T-cell (primary cell): ENCODE measurements around the gene HACD1. TPM values are rescaled to one million over a fixed set of nuclear protein-coding genes. Genes with fewer than 3 reads are reported as not detected.
"Not testable (repeated sequence)": the region's sequence is repeated elsewhere in the genome, so short reads cannot be mapped to it uniquely, and the experiment has no call there.

Experiments used
- ATAC-seq, 4 experiments: fragments of 200-7000 bp in 3 of 4; fragments of 150-1000 bp in 1 of 4; cut with Tn5 transposase; replicated peaks in 1 of 4; 1 replicate in 3 of 4; 2 replicates in 1 of 4; pipeline ENCODE4 v1.10.0; 2021; ENCODE audit warnings: moderate library complexity in 3 of 4, mild to moderate bottlenecking in 2 of 4, moderate number of reproducible peaks in 1 of 4
- CTCF ChIA-PET, 2 donors: fragments of 300-600 bp; sonication (Branson Sonifier 250); formaldehyde crosslinking; loops; one replicate each; lab custom pipeline; 2022; ENCODE audit warnings: antibody characterized with exemption in 2 of 2; lab: Charles Lee
- POLR2A ChIA-PET, 2 donors: fragments of 300-600 bp; sonication (Branson Sonifier 250); formaldehyde crosslinking; loops; one replicate each; lab custom pipeline; 2022; ENCODE audit warnings: antibody characterized with exemption in 2 of 2; lab: Charles Lee
- DNase-seq, 35 experiments: peaks; one replicate each; pipeline versions ENCODE4 v3.0.0 to v3.0.0-alpha.2; 2013 to 2023
- H3K27ac ChIP-seq: one replicate; pipeline ENCODE4 v1.5.1; 2013; ENCODE audit warnings: low read length
- H3K27me3 ChIP-seq, 2 experiments: replicated peaks in 1 of 2; 1 replicate in 1 of 2; 2 replicates in 1 of 2; pipeline versions ENCODE4 v1.6.1 to v1.7.0; 2013; ENCODE audit warnings: low read length in 1 of 2, mixed read lengths in 1 of 2; ENCODE audit not compliant: control insufficient read depth in 2 of 2, insufficient read depth in 2 of 2; ENCODE audit errors: extremely low read depth in 1 of 2
- H3K36me3 ChIP-seq, 2 donors: 1 replicate in 1 of 2; 2 replicates in 1 of 2; pipeline versions ENCODE4 v1.6.1 to v1.7.0; 2013; ENCODE audit warnings: low read length in 1 of 2; ENCODE audit not compliant: control insufficient read depth in 2 of 2, insufficient read depth in 1 of 2; ENCODE audit errors: extremely low read depth in 1 of 2
- H3K4me1 ChIP-seq, 2 experiments: 1 replicate in 1 of 2; 2 replicates in 1 of 2; pipeline versions ENCODE4 v1.6.1 to v1.7.0; 2013; ENCODE audit warnings: low read length in 2 of 2, mixed read lengths in 1 of 2; ENCODE audit not compliant: insufficient read depth in 2 of 2, control insufficient read depth in 1 of 2; ENCODE audit errors: extremely low read depth in 1 of 2
- H3K4me3 ChIP-seq, 2 donors: 1 replicate in 1 of 2; 2 replicates in 1 of 2; pipeline versions ENCODE4 v1.5.1 to v1.7.0; 2013; ENCODE audit warnings: mild to moderate bottlenecking in 2 of 2, low read length in 1 of 2, moderate library complexity in 1 of 2; ENCODE audit not compliant: control insufficient read depth in 1 of 2; ENCODE audit errors: extremely low read depth in 1 of 2
- H3K9me3 ChIP-seq: 2 replicates; pipeline ENCODE4 v1.7.0; 2013
- H3K27ac Mint-ChIP-seq, 2 donors: one replicate each; pipeline ENCODE4 v1.8.0; 2020 to 2021; ENCODE audit warnings: mild to moderate bottlenecking in 2 of 2, mixed read lengths in 2 of 2
- H3K27me3 Mint-ChIP-seq, 2 donors: one replicate each; pipeline ENCODE4 v1.8.0; 2021 to 2022; ENCODE audit warnings: mixed read lengths in 2 of 2
- H3K36me3 Mint-ChIP-seq: one replicate; pipeline ENCODE4 v1.8.0; 2021; ENCODE audit warnings: mixed read lengths
- H3K4me1 Mint-ChIP-seq, 3 donors: one replicate each; pipeline ENCODE4 v1.8.0; 2020 to 2022; ENCODE audit warnings: mixed read lengths in 3 of 3, mild to moderate bottlenecking in 1 of 3
- H3K4me3 Mint-ChIP-seq, 3 donors: one replicate each; pipeline ENCODE4 v1.8.0; 2020 to 2022; ENCODE audit warnings: mild to moderate bottlenecking in 3 of 3, mixed read lengths in 3 of 3, moderate library complexity in 3 of 3
- H3K9me3 Mint-ChIP-seq, 3 donors: one replicate each; pipeline ENCODE4 v1.8.0; 2020 to 2022; ENCODE audit warnings: mixed read lengths in 3 of 3
- WGBS: methylation state at CpG from one replicate; pipeline ENCODE4 v1.1.5; 2013; ENCODE audit warnings: missing lambda C conversion rate; ENCODE audit not compliant: insufficient coverage; 5-methylcytosine and 5-hydroxymethylcytosine counted together
- total RNA-seq, 35 experiments: library from RNA in 6 of 35; stranded (reverse) in 6 of 35; fragments of 120-200 nt in 1 of 35; gene quantifications; one replicate each; pipeline versions ENCODE4 v1.2.1 to v1.2.4 and lab custom pipeline; 2013 to 2026

The HACD1 gene
- total RNA-seq, 5 donors from 2014 or later (not counting 1 experiment from before 2014, with no cell fraction given): 0.39 to 4.2 (median 1.3) TPM

DNA sequence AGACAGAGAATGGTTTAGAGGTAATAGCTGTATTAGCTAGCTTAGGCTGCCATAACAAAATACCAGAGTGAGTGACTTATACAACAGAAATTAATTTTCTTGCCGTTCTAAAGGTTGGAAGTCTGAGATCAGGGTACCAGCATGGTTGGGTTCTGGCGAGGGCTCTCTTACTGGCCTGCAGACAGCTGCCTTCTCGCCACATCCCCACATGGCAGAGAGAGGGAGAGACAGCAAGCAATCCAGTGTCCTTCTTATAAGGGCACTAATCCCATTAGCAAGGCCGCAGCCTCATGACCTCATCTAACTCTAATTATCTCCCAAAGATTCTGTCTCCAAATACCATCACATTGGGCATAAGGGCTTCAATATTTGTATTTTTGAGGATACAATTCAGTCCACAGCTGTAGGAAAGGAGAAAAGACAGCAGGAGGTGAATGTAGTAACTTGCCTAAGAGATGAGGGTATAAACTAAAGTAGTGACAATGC, 23.2 kb upstream of the HACD1 start:
- Histone ChIP-seq H3K36me3 (no peaks in the 10 kb centered on the region), H3K4me3 (no peak overlapping the region), H3K4me1 (peaks cover 12 to 14% of the 10 kb centered on the region in 2 experiments), H3K27ac (no peak overlapping the region), H3K27me3 (no peaks in the 10 kb centered on the region), H3K9me3 (no peaks in the 10 kb centered on the region)
- WGBS: 93% methylated on average over 3 of the region's 4 CpGs
- peaks cover 17 to 27% (median 22%) of the 10 kb centered on the region in 3 donors for H3K4me1 Mint-ChIP-seq
- ATAC-seq (no peak), DNase-seq (no peak)
- H3K4me3 Mint-ChIP-seq: no peak overlapping the region
- peaks cover 7% of the 10 kb centered on the region for H3K36me3 Mint-ChIP-seq
- no peaks in the 10 kb centered on the region for H3K9me3 Mint-ChIP-seq
- POLR2A ChIA-PET: no interaction called here
- no peak overlapping the region for H3K27ac Mint-ChIP-seq
- CTCF ChIA-PET: no interaction called here
- no peaks in the 10 kb centered on the region for H3K27me3 Mint-ChIP-seq

DNA sequence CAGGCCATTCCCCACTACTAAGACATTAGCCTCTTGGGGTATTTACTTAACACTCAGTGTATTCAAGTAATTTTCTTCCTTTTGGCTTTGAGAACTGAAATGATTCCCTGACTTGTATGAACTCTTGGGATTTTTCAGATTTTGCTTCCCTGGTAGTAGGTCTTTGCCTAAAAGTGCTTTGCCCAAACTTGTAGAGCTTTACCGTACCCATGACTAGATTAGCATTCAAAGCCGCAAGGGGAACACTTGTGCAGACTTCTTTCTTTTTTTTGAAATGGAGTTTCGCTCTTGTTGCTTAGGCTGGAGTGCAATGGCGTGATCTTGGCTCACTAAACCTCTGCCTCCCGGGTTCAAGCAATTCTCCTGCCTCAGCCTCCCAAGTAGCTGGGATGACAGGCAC, 20.7 kb upstream of the HACD1 start:
- Histone ChIP-seq H3K27me3 (no peaks in the 10 kb centered on the region), H3K9me3 (no peaks in the 10 kb centered on the region), H3K4me1 (peaks cover 3% of the 10 kb centered on the region in 2 experiments), H3K27ac (no peak overlapping the region), H3K4me3 (no peak overlapping the region), H3K36me3 (no peaks in the 10 kb centered on the region)
- Mint-ChIP-seq H3K36me3 (peaks cover 7% of the 10 kb centered on the region), H3K27me3 (no peaks in the 10 kb centered on the region), H3K27ac (no peak overlapping the region), H3K4me1 (peaks cover 4 to 6% (median 4%) of the 10 kb centered on the region in 3 donors), H3K9me3 (no peaks in the 10 kb centered on the region), H3K4me3 (no peak overlapping the region)
- CTCF ChIA-PET: no interaction called here
- POLR2A ChIA-PET: no interaction called here
- ATAC-seq: no peak
- 100% methylated on average over 5 of the region's 5 CpGs for WGBS
- DNase-seq: no peak

DNA sequence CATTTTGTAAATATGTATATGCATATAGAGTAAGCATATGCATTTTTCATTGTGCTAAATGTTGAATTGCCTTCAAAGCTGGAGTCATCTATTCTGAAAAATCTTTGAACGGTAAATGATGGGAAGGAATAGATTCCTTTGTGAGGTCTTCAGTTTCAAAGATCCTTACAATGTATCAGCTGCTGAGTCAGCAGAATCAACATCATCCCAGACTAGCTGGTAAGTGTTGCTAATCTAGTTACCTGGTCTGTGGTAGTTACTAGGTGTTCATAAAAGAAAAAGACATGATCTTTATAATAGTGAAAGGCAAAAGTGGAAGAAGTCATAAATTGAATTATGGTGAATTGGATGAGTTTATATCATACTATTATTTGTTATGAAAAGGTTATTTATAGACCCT, 16.2 kb upstream of the HACD1 start:
- ChIA-PET POLR2A (interaction anchor here in 1 of 2 donors (0.6 kb wide), 1 partner anchor 20 kb away, joined by 3 read pairs; no protein-coding TSS in a partner anchor), CTCF (interaction anchor here in 1 of 2 donors (0.6 kb wide), 1 partner anchor 73 kb away, joined by 3 read pairs; no protein-coding TSS in a partner anchor)
- Histone ChIP-seq H3K36me3 (no peaks in the 10 kb centered on the region), H3K27ac (no peak overlapping the region), H3K9me3 (no peaks in the 10 kb centered on the region), H3K27me3 (no peaks in the 10 kb centered on the region), H3K4me3 (no peak overlapping the region), H3K4me1 (no peaks in the 10 kb centered on the region)
- H3K4me3 Mint-ChIP-seq: no peak overlapping the region
- DNase-seq (no peak), ATAC-seq (no peak)
- H3K4me1 Mint-ChIP-seq: no peaks in the 10 kb centered on the region
- no peaks in the 10 kb centered on the region for H3K27me3 Mint-ChIP-seq
- WGBS: no CpG with 5 or more reads among the region's 1 CpG
- no peak overlapping the region for H3K27ac Mint-ChIP-seq
- no peaks in the 10 kb centered on the region for H3K9me3 Mint-ChIP-seq
- no peaks in the 10 kb centered on the region for H3K36me3 Mint-ChIP-seq

DNA sequence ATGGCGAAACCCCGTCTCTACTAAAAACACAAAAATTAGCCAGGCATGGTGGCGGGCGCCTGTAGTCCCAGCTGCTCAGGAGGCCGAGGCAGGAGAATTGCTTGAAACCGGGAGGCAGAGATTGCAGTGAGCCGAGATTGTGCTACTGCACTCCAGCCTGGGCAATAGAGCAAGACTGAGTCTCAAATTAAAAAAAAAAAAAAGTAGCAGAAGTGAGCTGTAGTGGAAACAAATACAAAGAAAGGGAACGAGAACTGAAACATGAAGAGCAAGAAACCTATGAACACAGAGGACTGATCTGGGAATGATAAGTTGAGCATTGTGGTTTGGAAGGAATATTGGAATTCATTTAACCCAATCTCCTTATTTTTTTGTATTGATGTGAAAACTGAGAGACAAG, 15.4 kb upstream of the HACD1 start:
- CTCF ChIA-PET: interaction anchor here in 1 of 2 donors (0.6 kb wide), 1 partner anchor 74 kb away, joined by 3 read pairs; no protein-coding TSS in a partner anchor
- H3K9me3 ChIP-seq, H3K4me3 Mint-ChIP-seq, H3K27ac ChIP-seq, H3K27ac Mint-ChIP-seq, H3K27me3 Mint-ChIP-seq, H3K27me3 ChIP-seq, H3K36me3 Mint-ChIP-seq, H3K36me3 ChIP-seq, H3K9me3 Mint-ChIP-seq, POLR2A ChIA-PET, H3K4me1 Mint-ChIP-seq, DNase-seq, H3K4me3 ChIP-seq, H3K4me1 ChIP-seq, ATAC-seq: not testable (repeated sequence)
- WGBS: 83% methylated on average over 5 of the region's 8 CpGs

DNA sequence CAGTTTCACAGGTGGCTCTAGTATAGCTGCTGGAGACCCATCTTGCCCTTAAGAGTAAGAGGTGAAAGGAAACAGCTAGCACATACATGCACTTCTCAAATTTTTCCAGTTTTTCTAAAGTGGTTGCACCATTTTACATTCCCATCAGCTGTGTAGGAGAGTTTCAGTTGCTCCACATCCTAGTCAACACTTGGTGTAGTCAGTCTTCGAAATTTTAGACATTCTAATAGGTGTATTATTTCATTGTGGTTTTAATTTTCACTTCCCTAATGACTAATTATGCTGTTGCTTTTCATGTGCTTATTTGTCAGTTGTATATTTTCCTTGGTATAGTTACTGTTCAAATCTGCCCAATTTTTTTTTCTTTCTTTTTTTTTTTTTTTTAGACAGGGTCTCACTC, 9.5 kb upstream of the HACD1 start:
- no peak for DNase-seq
- H3K4me1 ChIP-seq: no peaks in the 10 kb centered on the region
- no peak for ATAC-seq
- WGBS: no CpG with 5 or more reads among the region's 1 CpG
- ChIA-PET CTCF (interaction anchor here in 1 of 2 donors (0.9 kb wide), 1 partner anchor 117 kb away, joined by 3 read pairs; no protein-coding TSS in a partner anchor), POLR2A (interaction anchor here in 1 of 2 donors (0.7 kb wide), 2 partner anchors 18 to 185 kb away, joined by 3 to 6 read pairs; no protein-coding TSS in a partner anchor)
- no peak overlapping the region for H3K4me3 ChIP-seq
- H3K36me3 ChIP-seq: no peaks in the 10 kb centered on the region
- Mint-ChIP-seq H3K4me3 (no peak overlapping the region), H3K27me3 (peaks cover 12 to 16% of the 10 kb centered on the region in 2 donors), H3K27ac (no peak overlapping the region), H3K36me3 (no peaks in the 10 kb centered on the region), H3K9me3 (no peaks in the 10 kb centered on the region), H3K4me1 (no peaks in the 10 kb centered on the region)
- H3K9me3 ChIP-seq: no peaks in the 10 kb centered on the region
- H3K27me3 ChIP-seq: peaks cover 0 to 6% of the 10 kb centered on the region in 2 experiments
- no peak overlapping the region for H3K27ac ChIP-seq

DNA sequence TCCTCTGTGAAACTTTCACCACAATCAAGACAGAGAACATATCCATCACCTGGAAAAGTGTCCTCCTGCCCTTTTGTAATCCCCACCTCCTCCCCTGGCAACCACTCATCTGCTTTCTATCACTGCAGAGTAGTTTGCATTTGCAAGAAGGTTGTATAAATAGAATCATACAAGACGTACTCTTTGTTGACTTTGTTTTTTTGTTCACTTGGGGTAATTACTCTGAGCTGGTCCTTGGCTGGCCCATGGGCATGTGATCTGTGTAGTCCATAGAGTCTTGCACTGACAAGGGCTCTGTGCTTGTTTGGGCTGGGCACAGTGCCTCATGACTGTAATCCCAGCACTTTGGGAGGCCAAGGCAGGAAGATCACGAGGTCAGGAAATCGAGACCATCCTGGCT, 7.8 kb upstream of the HACD1 start:
- whole genome bisulfite sequencing: 67% methylated on average over 1 of the region's 3 CpGs
- Histone ChIP-seq H3K27ac (no peak overlapping the region), H3K36me3 (no peaks in the 10 kb centered on the region), H3K27me3 (peaks cover 0 to 13% of the 10 kb centered on the region in 2 experiments), H3K9me3 (no peaks in the 10 kb centered on the region), H3K4me3 (no peak overlapping the region), H3K4me1 (no peaks in the 10 kb centered on the region)
- Mint-ChIP-seq H3K27ac (no peak overlapping the region), H3K4me3 (no peak overlapping the region), H3K27me3 (peaks cover 12 to 19% of the 10 kb centered on the region in 2 donors), H3K36me3 (no peaks in the 10 kb centered on the region), H3K9me3 (no peaks in the 10 kb centered on the region), H3K4me1 (no peaks in the 10 kb centered on the region)
- CTCF ChIA-PET: no interaction called here
- no peak for ATAC-seq
- DNase-seq: no peak
- POLR2A ChIA-PET: no interaction called here
